Esophagus squamous epithelium (tissue), 5 donors: ENCODE data around the gene MSANTD1. TPM values are rescaled to one million over a fixed set of nuclear protein-coding genes. Genes with fewer than 3 reads are reported as not detected.

Source experiments
- DNase-seq: peaks from one replicate; lab custom pipeline; 2025; lab: John Stamatoyannopoulos, UW
- H3K27ac ChIP-seq, 4 donors: fragments of 200-600 bp; sonication (generic); one replicate each; pipeline ENCODE4 v1.5.1; 2016 to 2019; ENCODE audit warnings: mild to moderate bottlenecking in 1 of 4
- H3K27me3 ChIP-seq, 4 donors: fragments of 200-600 bp; sonication (generic); 1 replicate in 3 of 4; 2 replicates in 1 of 4; pipeline versions ENCODE4 v1.5.1 to v1.6.0; 2017 to 2021; ENCODE audit warnings: antibody characterized with exemption in 1 of 4
- H3K36me3 ChIP-seq, 3 donors: fragments of 200-600 bp; sonication (generic); one replicate each; pipeline ENCODE4 v1.5.1; 2016 to 2019
- H3K4me1 ChIP-seq, 3 donors: fragments of 200-600 bp; sonication (generic); one replicate each; pipeline ENCODE4 v1.5.1; 2017 to 2019
- H3K4me3 ChIP-seq, 4 donors: fragments of 200-600 bp; sonication (generic); 1 replicate in 3 of 4; 2 replicates in 1 of 4; pipeline ENCODE4 v1.5.1; 2016 to 2019; ENCODE audit warnings: mild to moderate bottlenecking in 2 of 4, moderate library complexity in 1 of 4
- H3K9me3 ChIP-seq, 3 donors: fragments of 200-600 bp; sonication (generic); one replicate each; pipeline ENCODE4 v1.5.1; 2016 to 2019
- POLR2A ChIP-seq, 4 donors: fragments of 450-650 bp; IDR thresholded peaks; one replicate each; pipeline ENCODE4 v1.6.1; 2017; ENCODE audit warnings: antibody characterized with exemption in 4 of 4, mild to moderate bottlenecking in 4 of 4, moderate library complexity in 3 of 4
- WGBS, 2 donors: methylation state at CpG; one replicate each; pipeline ENCODE4 v1.1.5; 2018; 5-methylcytosine and 5-hydroxymethylcytosine counted together
- intact Hi-C: fragments of 100-400 bp; cut with DNase I; formaldehyde crosslinking; loops from one replicate; pipeline ENCODE4 v1.15.0; 2022
- total RNA-seq, 4 donors: library from RNA; depleted of rRNA; stranded (reverse); fragments of >200 nt; gene quantifications; one replicate each; pipeline ENCODE4 v1.1.0, GENCODE V29; 2016
- TF ChIP-seq, protein P1 (sequence below), 6 experiments: fragments of 450-650 bp in 4 of 6; fragments of 200-600 bp in 2 of 6; sonication (generic) in 2 of 6; IDR thresholded peaks; one replicate each; pipeline ENCODE4 v1.5.1; 2016 to 2019; ENCODE audit warnings: antibody characterized with exemption in 6 of 6, mild to moderate bottlenecking in 4 of 6, moderate library complexity in 4 of 6
- donor health status: DM: yes; HTN: yes; CAD: no.

The MSANTD1 gene
- under 1 TPM in 3 of 4 donors, not detected in 1; 0.15 to 0.95 (median 0.18) TPM for total RNA-seq

DNA sequence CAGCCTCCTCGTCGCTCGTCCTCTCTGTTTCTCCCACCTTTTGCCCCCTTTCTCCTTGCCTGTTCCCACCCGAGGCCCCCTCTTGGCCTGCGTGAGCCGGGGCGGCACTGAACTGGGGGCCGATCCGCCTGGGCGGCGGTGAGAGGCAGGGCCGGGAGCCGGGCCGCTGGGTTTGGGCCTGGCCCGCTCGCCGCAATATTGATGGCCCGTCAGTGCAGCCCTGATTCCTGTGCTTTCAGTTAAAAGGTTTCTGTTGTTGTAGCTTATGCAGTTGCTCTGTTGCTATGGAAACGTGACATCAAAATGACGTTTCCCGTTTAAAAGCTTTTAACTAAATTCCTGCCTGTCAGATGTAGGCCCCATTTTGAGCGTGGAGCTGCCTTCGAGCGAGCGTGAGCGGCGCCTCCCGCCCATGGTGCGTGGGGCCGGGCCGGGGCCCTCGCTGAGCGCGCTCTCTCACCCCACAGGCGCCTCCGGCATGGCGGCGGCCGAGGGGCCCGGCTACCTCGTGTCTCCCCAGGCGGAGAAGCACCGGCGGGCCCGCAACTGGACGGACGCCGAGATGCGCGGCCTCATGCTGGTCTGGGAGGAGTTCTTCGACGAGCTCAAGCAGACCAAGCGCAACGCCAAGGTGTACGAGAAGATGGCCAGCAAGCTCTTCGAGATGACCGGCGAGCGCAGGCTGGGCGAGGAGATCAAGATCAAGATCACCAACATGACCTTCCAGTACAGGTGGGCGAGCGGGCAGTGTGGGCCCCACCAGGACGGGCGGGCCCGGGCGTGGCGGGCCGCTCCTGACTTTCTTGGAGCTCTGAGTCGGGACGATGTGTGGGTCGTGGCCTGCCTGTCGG is at the start of gene MSANTD1:
MSANTD1 (plus strand) TSS at position 349 of the 851 bp plus-strand sequence; CDS start at position 413, 64 bp downstream.
- TF ChIP-seq POLR2A (IDR thresholded peaks at IDR 0.05): no peak
- TF ChIP-seq, protein P1, sequence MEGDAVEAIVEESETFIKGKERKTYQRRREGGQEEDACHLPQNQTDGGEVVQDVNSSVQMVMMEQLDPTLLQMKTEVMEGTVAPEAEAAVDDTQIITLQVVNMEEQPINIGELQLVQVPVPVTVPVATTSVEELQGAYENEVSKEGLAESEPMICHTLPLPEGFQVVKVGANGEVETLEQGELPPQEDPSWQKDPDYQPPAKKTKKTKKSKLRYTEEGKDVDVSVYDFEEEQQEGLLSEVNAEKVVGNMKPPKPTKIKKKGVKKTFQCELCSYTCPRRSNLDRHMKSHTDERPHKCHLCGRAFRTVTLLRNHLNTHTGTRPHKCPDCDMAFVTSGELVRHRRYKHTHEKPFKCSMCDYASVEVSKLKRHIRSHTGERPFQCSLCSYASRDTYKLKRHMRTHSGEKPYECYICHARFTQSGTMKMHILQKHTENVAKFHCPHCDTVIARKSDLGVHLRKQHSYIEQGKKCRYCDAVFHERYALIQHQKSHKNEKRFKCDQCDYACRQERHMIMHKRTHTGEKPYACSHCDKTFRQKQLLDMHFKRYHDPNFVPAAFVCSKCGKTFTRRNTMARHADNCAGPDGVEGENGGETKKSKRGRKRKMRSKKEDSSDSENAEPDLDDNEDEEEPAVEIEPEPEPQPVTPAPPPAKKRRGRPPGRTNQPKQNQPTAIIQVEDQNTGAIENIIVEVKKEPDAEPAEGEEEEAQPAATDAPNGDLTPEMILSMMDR (IDR thresholded peaks at IDR 0.05): no peak
- Histone ChIP-seq H3K9me3 (no peaks in the 10 kb centered on the region), H3K27me3 (no peaks in the 10 kb centered on the region), H3K4me1 (no peaks in the 10 kb centered on the region), H3K4me3 (no peak within 1 kb of the TSS), H3K27ac (no peak within 1 kb of the TSS), H3K36me3 (peaks cover 0 to 25% (median 0%) of the 10 kb centered on the region in 3 donors)
- intact Hi-C loops: no loop called here
- DNase-seq: no peak
- 89 to 97% methylated on average over 18 to 29 of the region's 72 CpGs for WGBS, 2 donors

DNA sequence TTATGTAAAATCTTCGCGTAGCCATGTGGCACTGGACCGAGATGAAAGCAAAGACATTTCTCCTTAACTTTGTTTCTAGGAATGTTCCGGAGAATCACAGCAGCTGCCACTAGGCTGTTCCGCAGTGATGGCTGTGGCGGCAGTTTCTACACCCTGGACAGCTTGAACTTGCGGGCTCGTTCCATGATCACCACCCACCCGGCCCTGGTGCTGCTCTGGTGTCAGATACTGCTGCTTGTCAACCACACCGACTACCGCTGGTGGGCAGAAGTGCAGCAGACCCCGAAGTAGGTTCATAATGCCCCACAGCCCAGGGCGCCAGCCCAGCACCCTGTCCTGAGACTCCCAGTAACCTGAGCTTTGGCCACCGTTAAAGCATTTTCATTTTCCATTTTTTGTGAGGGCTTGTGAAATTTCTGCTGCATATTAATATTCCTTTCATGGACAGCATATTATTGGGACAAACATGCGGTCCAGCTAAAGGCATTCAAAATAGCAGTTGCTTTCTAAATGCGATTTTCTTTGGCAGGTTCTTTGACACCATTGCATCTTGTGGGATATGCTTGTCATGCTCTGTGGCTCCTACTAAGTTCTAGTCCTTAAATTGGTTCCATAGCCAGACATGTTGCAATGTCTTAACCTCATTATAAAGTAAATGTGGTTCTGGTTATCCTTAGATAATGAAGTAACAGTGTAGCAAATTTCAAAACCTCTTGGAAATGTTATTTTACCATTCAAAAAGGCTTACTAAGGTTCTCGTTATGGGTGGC is 49.1 kb upstream of the MSANTD1 start:
- Histone ChIP-seq H3K36me3 (peaks cover 0 to 96% (median 2%) of the 10 kb centered on the region in 3 donors), H3K4me1 (peaks cover 0 to 41% (median 14%) of the 10 kb centered on the region in 3 donors), H3K27ac (peak overlapping the region in 3 of 4 donors; percentile 20 to 81 (median 57)), H3K27me3 (no peaks in the 10 kb centered on the region), H3K9me3 (no peaks in the 10 kb centered on the region), H3K4me3 (no peak overlapping the region)
- 88 to 91% methylated on average over 13 to 14 of the region's 17 CpGs for WGBS, 2 donors
- DNase-seq: no peak
- intact Hi-C loops: no loop called here
- TF ChIP-seq, protein P1 (IDR thresholded peaks at IDR 0.05): no peak
- no peak for TF ChIP-seq POLR2A (IDR thresholded peaks at IDR 0.05)

DNA sequence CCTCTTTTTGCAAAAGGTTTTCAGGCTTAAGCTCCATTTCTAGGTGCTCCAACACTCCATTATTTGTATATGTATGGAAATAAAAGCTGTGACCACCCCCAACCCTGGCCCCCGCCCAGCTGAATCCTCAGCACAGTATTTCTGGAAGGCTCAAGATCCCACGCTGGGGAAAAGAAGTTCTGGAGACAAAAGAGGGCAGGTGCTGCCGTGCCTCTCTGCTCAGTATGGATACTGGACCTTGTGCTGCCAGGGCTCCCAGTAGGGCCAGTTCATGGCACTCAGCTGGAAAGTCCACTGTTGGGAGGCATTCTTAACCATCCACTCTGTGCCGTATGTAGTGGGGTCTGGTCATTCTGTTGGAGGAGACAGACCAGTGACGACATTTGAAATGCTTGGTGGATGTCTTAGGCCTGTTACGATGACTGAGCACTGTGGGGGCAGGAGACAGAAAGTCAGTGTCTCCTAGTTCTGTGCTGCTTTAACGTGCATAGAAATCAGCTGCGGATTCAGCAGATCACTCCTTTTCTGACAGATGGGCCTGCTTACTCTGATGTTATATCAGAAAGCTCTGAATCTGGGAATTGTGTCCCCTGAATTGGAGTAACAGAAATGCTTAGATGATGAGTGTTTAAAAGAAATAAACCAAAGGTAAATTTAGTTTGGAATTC is 48.4 kb upstream of the MSANTD1 start:
- 83 to 92% methylated on average over 8 of the region's 8 CpGs for WGBS, 2 donors
- TF ChIP-seq, protein P1 (IDR thresholded peaks at IDR 0.05): no peak
- no peak for TF ChIP-seq POLR2A (IDR thresholded peaks at IDR 0.05)
- H3K27ac ChIP-seq: peak overlapping the region; percentile 11 to 81 (median 36)
- H3K4me1 ChIP-seq: peaks cover 0 to 43% (median 15%) of the 10 kb centered on the region in 3 donors
- H3K27me3 ChIP-seq: no peaks in the 10 kb centered on the region
- DNase-seq: no peak
- intact Hi-C loops: no loop called here
- H3K4me3 ChIP-seq: no peak overlapping the region
- H3K36me3 ChIP-seq: peaks cover 0 to 89% (median 2%) of the 10 kb centered on the region in 3 donors
- H3K9me3 ChIP-seq: no peaks in the 10 kb centered on the region

DNA sequence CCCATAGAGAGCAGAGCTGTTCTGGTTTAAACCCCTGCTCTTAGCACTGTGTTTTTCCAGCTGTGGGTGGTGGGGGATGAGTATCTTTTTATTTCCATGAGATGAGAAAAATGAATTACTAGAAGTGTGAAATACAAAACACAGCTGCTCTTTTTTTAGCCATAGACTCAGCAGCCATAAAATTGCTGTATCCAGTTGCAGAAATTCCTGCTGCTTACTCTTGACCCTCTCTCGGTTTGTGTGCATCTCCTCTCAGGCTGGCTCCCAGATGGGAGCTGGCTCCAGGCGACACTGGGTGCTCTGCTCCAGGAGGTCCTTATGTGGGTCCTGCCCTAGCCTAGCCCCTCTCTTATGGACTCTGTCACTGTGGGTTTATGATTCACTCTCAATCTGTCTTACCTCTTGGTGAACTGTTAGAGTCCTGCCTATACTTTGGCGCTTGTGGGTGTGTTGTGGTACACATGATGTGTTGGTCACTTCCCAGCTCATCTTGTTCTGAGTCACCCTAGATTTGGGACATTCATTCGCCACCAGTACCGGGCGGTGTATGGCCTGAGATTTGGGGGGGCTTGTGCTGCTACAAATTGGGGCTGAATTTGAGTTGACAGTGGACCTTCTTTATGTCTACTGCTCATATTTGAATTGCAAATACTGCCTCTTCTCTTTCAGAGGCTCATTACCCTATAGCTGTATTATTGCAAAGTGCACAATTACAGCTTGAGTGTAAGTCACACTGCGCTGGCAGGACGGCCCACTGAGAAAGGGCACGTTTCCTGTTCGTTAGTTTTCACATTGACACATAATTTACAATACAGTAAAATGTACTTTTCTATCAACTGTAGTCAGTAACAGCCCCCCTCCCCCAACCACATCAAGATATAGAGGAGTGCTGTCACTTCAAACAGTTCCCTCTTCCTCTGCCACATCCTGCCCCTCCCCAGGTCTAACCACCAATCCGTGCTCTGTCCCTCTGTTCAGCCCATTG is 46.9 kb upstream of the MSANTD1 start:
- 62 to 68% methylated on average over 9 to 11 of the region's 11 CpGs for WGBS, 2 donors
- peaks cover 0 to 43% (median 15%) of the 10 kb centered on the region in 3 donors for H3K4me1 ChIP-seq
- DNase-seq: no peak
- TF ChIP-seq POLR2A (IDR thresholded peaks at IDR 0.05): no peak
- TF ChIP-seq, protein P1 (IDR thresholded peaks at IDR 0.05): no peak
- H3K36me3 ChIP-seq: peaks cover 0 to 88% (median 2%) of the 10 kb centered on the region in 3 donors
- H3K27ac ChIP-seq: peak overlapping the region; percentile 41 to 79 (median 74)
- no peaks in the 10 kb centered on the region for H3K9me3 ChIP-seq
- no peaks in the 10 kb centered on the region for H3K27me3 ChIP-seq
- H3K4me3 ChIP-seq: no peak overlapping the region
- intact Hi-C loops: no loop called here
